ENCODE measurements around the gene COL5A1.

The COL5A1 gene

DNA sequence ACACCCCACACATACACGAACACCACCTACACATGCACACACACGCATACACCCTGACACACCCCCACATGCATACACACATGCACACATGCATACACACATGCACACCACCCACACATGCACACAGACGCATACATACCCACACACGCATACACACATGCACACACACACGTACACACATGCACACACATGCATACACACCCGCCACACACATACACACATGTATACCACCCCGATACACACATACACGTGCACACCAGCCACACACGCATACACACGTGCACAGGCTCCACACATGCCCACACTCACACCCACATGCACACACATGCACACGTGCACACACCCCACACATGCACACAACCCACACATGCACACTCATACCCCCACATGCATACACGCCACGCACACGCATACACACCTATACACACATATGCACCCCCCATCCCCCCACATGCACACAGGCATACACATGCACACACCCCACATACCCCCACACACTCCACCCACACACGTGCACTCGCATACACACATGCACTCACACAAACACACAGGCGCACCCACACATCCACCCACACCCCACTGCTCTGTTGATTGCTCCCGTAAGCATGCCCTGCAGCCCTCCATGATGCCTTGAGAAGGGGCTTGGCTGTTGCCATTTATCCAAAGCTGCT is 119.3 kb downstream of the COL5A1 start:
- Histone ChIP-seq H3K4me3 (ENCODE audit: low read length) (no peak overlapping the region), H3K36me3 (ENCODE audit: control insufficient read depth, insufficient read depth, low read length, severe bottlenecking) (peaks cover 93% of the 10 kb centered on the region), H3K9me3 (ENCODE audit: control insufficient read depth, low read length) (no peaks in the 10 kb centered on the region), H3K4me1 (ENCODE audit: control insufficient read depth, insufficient read depth, low read length) (no peaks in the 10 kb centered on the region), H3K9ac (ENCODE audit: low read length) (no peak overlapping the region), H3K27me3 (replicated peaks; ENCODE audit: control insufficient read depth, insufficient read depth, low read length) (no peaks in the 10 kb centered on the region)
- DNase-seq (ENCODE audit: low read depth) = no peak

GRCh38 chr9:134764473-134765269 is 123.1 kb downstream of the COL5A1 start:
- no peak for DNase-seq (ENCODE audit: low read depth)
- Histone ChIP-seq H3K9me3 (ENCODE audit: control insufficient read depth, low read length) (no peaks in the 10 kb centered on the region), H3K4me3 (ENCODE audit: low read length) (no peak overlapping the region), H3K9ac (ENCODE audit: low read length) (no peak overlapping the region), H3K36me3 (ENCODE audit: control insufficient read depth, insufficient read depth, low read length, severe bottlenecking) (peaks cover 96% of the 10 kb centered on the region), H3K4me1 (ENCODE audit: control insufficient read depth, insufficient read depth, low read length) (peaks cover 12% of the 10 kb centered on the region), H3K27me3 (replicated peaks; ENCODE audit: control insufficient read depth, insufficient read depth, low read length) (no peaks in the 10 kb centered on the region)

DNA sequence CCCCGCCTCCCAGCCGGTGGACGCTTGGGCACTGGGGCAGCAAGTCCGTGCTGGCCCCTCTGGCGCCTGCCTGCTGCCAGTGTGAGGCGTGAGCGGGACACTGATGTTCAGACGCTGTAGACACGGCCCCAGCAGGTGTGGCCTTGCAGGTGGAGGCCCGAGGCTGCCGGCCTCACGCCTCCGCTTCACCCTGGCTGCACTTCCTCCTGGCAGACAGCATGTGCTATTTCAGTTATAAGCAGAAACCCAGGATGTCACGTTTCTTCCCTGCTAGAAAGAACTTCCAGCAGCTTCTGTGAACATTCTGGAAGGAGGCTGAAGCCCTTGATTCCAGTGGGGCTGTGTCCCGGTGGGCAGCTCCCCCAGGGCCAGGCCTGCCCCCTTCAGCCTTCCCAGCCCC is 124.2 kb downstream of the COL5A1 start:
- DNase-seq (ENCODE audit: low read depth) = no peak
- H3K27me3 ChIP-seq (replicated peaks; ENCODE audit: control insufficient read depth, insufficient read depth, low read length) = no peaks in the 10 kb centered on the region
- no peak overlapping the region for H3K9ac ChIP-seq (ENCODE audit: low read length)
- no peaks in the 10 kb centered on the region for H3K9me3 ChIP-seq (ENCODE audit: control insufficient read depth, low read length)
- peaks cover 93% of the 10 kb centered on the region for H3K36me3 ChIP-seq (ENCODE audit: control insufficient read depth, insufficient read depth, low read length, severe bottlenecking)
- peaks cover 12% of the 10 kb centered on the region for H3K4me1 ChIP-seq (ENCODE audit: control insufficient read depth, insufficient read depth, low read length)
- no peak overlapping the region for H3K4me3 ChIP-seq (ENCODE audit: low read length)

GRCh38 chr9:134766587-134766986 is 125.0 kb downstream of the COL5A1 start:
- no peak overlapping the region for H3K9ac ChIP-seq (ENCODE audit: low read length)
- no peak for DNase-seq (ENCODE audit: low read depth)
- no peaks in the 10 kb centered on the region for H3K27me3 ChIP-seq (replicated peaks; ENCODE audit: control insufficient read depth, insufficient read depth, low read length)
- H3K36me3 ChIP-seq (ENCODE audit: control insufficient read depth, insufficient read depth, low read length, severe bottlenecking) = peaks cover 93% of the 10 kb centered on the region
- peaks cover 12% of the 10 kb centered on the region for H3K4me1 ChIP-seq (ENCODE audit: control insufficient read depth, insufficient read depth, low read length)
- H3K4me3 ChIP-seq (ENCODE audit: low read length) = no peak overlapping the region
- H3K9me3 ChIP-seq (ENCODE audit: control insufficient read depth, low read length) = no peaks in the 10 kb centered on the region

DNA sequence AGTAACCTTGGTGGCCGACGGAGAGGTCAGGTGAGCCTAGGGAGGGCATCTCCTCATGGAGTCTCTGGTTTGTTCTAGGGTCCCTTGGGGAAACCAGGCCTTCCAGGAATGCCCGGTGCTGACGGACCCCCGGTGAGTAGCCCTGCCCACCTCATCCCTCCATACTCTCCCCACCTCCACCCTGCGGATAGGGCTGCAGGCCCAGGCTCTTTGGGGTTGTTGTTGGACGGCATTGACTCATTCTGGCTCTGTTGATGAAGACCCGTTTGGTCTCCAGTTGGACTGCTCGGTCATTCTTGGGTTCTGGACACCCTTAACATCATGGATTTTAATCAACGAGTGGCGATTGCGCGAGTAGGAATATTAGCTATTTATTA is 126.7 kb downstream of the COL5A1 start:
- H3K9ac ChIP-seq (ENCODE audit: low read length) = peak overlapping the region; percentile 35
- peaks cover 12% of the 10 kb centered on the region for H3K4me1 ChIP-seq (ENCODE audit: control insufficient read depth, insufficient read depth, low read length)
- no peak overlapping the region for H3K4me3 ChIP-seq (ENCODE audit: low read length)
- peaks cover 93% of the 10 kb centered on the region for H3K36me3 ChIP-seq (ENCODE audit: control insufficient read depth, insufficient read depth, low read length, severe bottlenecking)
- no peak for DNase-seq (ENCODE audit: low read depth)
- no peaks in the 10 kb centered on the region for H3K27me3 ChIP-seq (replicated peaks; ENCODE audit: control insufficient read depth, insufficient read depth, low read length)
- H3K9me3 ChIP-seq (ENCODE audit: control insufficient read depth, low read length) = no peaks in the 10 kb centered on the region

GRCh38 chr9:134768709-134769351 is 127.2 kb downstream of the COL5A1 start:
- Histone ChIP-seq H3K36me3 (ENCODE audit: control insufficient read depth, insufficient read depth, low read length, severe bottlenecking) (peaks cover 94% of the 10 kb centered on the region), H3K27me3 (replicated peaks; ENCODE audit: control insufficient read depth, insufficient read depth, low read length) (no peaks in the 10 kb centered on the region), H3K4me3 (ENCODE audit: low read length) (no peak overlapping the region), H3K4me1 (ENCODE audit: control insufficient read depth, insufficient read depth, low read length) (peaks cover 12% of the 10 kb centered on the region), H3K9ac (ENCODE audit: low read length) (peak overlapping the region; percentile 35), H3K9me3 (ENCODE audit: control insufficient read depth, low read length) (no peaks in the 10 kb centered on the region)
- DNase-seq (ENCODE audit: low read depth) = no peak

GRCh38 chr9:134770972-134771971 is 129.7 kb downstream of the COL5A1 start:
- Histone ChIP-seq H3K4me1 (ENCODE audit: control insufficient read depth, insufficient read depth, low read length) (peaks cover 12% of the 10 kb centered on the region), H3K4me3 (ENCODE audit: low read length) (no peak overlapping the region), H3K36me3 (ENCODE audit: control insufficient read depth, insufficient read depth, low read length, severe bottlenecking) (peaks cover 97% of the 10 kb centered on the region), H3K9ac (ENCODE audit: low read length) (no peak overlapping the region), H3K27me3 (replicated peaks; ENCODE audit: control insufficient read depth, insufficient read depth, low read length) (no peaks in the 10 kb centered on the region), H3K9me3 (ENCODE audit: control insufficient read depth, low read length) (no peaks in the 10 kb centered on the region)
- no peak for DNase-seq (ENCODE audit: low read depth)

DNA sequence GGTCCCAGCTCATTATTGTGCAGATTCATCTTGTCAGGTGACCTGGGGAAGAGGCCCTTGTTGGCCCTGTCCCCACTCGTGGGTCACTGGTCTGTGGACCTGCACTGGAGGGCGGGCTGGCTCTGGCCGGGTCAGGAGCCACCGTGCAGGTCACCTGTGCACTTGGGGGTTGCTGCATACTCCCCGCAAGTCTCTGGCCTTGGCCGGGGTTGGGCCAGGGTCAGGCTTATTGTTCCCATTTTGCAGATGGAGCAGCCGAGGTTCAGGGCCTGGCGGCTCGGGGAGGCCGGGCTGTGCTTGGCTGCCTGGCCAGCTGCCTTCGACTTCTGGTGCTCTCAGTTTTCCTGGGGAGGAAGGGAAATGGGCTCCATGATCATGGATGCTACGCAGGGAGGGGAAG is 130.7 kb downstream of the COL5A1 start:
- Histone ChIP-seq H3K9ac (ENCODE audit: low read length) (no peak overlapping the region), H3K4me1 (ENCODE audit: control insufficient read depth, insufficient read depth, low read length) (peaks cover 12% of the 10 kb centered on the region), H3K9me3 (ENCODE audit: control insufficient read depth, low read length) (no peaks in the 10 kb centered on the region), H3K27me3 (replicated peaks; ENCODE audit: control insufficient read depth, insufficient read depth, low read length) (no peaks in the 10 kb centered on the region), H3K36me3 (ENCODE audit: control insufficient read depth, insufficient read depth, low read length, severe bottlenecking) (peaks cover 97% of the 10 kb centered on the region), H3K4me3 (ENCODE audit: low read length) (no peak overlapping the region)
- no peak for DNase-seq (ENCODE audit: low read depth)

DNA sequence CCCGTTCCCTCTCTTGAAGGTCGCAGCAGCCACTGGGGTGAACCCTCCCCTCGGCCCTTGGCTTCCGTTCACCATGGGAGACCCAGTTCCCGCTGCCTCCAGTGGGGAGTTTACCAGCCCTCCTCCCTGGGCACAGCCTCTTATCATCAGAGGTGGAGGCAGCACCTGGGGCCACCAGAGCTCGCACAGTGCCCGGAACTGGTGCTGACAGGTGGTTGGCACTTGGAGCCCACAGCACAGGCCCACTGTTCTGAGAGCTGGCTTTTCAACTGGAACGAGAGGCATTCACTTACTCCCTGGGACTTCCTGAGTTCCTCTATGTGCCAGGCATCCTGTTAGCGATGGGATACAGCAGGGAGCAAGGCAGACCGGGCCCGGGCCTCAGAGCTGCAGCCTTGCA is 132.2 kb downstream of the COL5A1 start:
- Histone ChIP-seq H3K36me3 (ENCODE audit: control insufficient read depth, insufficient read depth, low read length, severe bottlenecking) (peaks cover 97% of the 10 kb centered on the region), H3K9ac (ENCODE audit: low read length) (no peak overlapping the region), H3K4me3 (ENCODE audit: low read length) (no peak overlapping the region), H3K4me1 (ENCODE audit: control insufficient read depth, insufficient read depth, low read length) (peaks cover 3% of the 10 kb centered on the region), H3K9me3 (ENCODE audit: control insufficient read depth, low read length) (no peaks in the 10 kb centered on the region), H3K27me3 (replicated peaks; ENCODE audit: control insufficient read depth, insufficient read depth, low read length) (no peaks in the 10 kb centered on the region)
- DNase-seq (ENCODE audit: low read depth) = no peak

DNA sequence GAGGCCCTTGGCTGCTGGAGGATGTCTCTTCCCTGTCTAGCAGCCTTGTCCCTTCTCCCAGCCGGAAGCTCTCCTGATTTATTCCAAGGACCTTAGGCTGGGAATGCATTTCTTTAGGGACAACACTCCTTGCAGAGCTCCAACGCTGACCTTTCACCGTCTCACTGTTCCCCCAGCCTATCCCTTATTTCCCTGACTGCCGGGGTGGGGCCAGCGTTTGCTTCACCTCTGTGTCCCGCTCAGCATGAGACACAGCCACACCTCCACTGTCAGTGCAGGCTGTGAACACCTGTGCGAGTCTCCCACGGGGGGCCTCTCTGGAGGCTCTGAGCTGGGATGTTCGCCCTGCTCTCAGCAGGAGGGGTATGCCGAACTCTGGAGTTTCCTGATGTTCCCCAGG is 132.8 kb downstream of the COL5A1 start:
- H3K36me3 ChIP-seq (ENCODE audit: control insufficient read depth, insufficient read depth, low read length, severe bottlenecking) = peaks cover 95% of the 10 kb centered on the region
- H3K9me3 ChIP-seq (ENCODE audit: control insufficient read depth, low read length) = no peaks in the 10 kb centered on the region
- H3K9ac ChIP-seq (ENCODE audit: low read length) = no peak overlapping the region
- no peaks in the 10 kb centered on the region for H3K27me3 ChIP-seq (replicated peaks; ENCODE audit: control insufficient read depth, insufficient read depth, low read length)
- DNase-seq (ENCODE audit: low read depth) = no peak
- H3K4me1 ChIP-seq (ENCODE audit: control insufficient read depth, insufficient read depth, low read length) = no peaks in the 10 kb centered on the region
- no peak overlapping the region for H3K4me3 ChIP-seq (ENCODE audit: low read length)

All from adipocyte (in vitro differentiated cells).